DOHH2 (cell line): ENCODE results near the gene VIT.

Experiments used
- EZH2phosphoT487 ChIP-seq: fragments of 200-600 bp; sonication (generic); IDR thresholded peaks from 2 replicates; pipeline ENCODE4 v1.6.1; 2017; ENCODE audit warnings: borderline replicate concordance, mild to moderate bottlenecking, antibody characterized with exemption, low read length, moderate library complexity, mixed read lengths
- TF ChIP-seq, protein P1 (sequence below): fragments of 200-600 bp; sonication (generic); IDR thresholded peaks from one replicate; pipeline ENCODE4 v1.5.1; 2014; ENCODE audit warnings: antibody characterized with exemption, mild to moderate bottlenecking, low read depth, low read length; ENCODE audit not compliant: poor library complexity, severe bottlenecking

DNA sequence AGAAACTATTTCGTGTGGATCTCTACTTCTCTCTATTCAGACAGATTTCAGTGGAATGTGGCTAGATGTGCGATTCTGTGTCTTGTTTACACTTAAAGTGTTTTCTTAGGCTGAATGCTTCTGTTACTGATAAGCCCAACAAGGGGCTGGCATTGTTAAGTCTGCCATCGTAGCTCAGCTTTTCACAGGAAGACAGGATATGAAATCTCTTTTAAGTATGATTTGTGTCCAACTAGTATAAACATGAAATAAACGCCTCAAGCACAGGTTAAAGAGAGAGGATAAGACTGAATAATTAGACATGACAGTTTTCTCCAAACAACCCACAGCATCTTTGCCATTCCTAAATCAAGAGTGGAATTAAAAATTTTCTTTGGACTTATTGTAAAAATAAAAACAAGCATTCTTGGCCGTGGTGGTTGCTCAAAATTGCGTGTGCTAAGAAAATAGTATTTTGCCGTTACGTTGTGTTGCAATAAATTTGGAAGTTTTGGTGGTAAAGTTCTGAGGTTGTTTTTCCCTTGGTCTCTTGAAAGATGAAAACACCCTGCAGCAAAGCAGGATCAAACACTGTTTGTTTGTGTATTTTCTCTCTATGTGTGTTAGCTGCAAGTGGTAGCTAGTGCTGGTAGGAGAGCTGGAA is 1.0 kb downstream of the VIT start:
- TF ChIP-seq, protein P1, sequence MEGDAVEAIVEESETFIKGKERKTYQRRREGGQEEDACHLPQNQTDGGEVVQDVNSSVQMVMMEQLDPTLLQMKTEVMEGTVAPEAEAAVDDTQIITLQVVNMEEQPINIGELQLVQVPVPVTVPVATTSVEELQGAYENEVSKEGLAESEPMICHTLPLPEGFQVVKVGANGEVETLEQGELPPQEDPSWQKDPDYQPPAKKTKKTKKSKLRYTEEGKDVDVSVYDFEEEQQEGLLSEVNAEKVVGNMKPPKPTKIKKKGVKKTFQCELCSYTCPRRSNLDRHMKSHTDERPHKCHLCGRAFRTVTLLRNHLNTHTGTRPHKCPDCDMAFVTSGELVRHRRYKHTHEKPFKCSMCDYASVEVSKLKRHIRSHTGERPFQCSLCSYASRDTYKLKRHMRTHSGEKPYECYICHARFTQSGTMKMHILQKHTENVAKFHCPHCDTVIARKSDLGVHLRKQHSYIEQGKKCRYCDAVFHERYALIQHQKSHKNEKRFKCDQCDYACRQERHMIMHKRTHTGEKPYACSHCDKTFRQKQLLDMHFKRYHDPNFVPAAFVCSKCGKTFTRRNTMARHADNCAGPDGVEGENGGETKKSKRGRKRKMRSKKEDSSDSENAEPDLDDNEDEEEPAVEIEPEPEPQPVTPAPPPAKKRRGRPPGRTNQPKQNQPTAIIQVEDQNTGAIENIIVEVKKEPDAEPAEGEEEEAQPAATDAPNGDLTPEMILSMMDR: no peak
- no peak for TF ChIP-seq EZH2phosphoT487
